ENCODE data around the gene CABP1. TPM values are rescaled to one million over a fixed set of nuclear protein-coding genes. Genes with fewer than 3 reads are reported as not detected.
A peak's percentile ranks its signal among the peaks of the same experiment; 100 is the strongest.

CABP1 gene
- total and polyA plus RNA-seq, 10 of the 15 experiments (the other 5 are each of a cell fraction or from before 2014, with no cell fraction given) = 0.16 to 2.4 (median 0.80) TPM; not detected in 2

DNA sequence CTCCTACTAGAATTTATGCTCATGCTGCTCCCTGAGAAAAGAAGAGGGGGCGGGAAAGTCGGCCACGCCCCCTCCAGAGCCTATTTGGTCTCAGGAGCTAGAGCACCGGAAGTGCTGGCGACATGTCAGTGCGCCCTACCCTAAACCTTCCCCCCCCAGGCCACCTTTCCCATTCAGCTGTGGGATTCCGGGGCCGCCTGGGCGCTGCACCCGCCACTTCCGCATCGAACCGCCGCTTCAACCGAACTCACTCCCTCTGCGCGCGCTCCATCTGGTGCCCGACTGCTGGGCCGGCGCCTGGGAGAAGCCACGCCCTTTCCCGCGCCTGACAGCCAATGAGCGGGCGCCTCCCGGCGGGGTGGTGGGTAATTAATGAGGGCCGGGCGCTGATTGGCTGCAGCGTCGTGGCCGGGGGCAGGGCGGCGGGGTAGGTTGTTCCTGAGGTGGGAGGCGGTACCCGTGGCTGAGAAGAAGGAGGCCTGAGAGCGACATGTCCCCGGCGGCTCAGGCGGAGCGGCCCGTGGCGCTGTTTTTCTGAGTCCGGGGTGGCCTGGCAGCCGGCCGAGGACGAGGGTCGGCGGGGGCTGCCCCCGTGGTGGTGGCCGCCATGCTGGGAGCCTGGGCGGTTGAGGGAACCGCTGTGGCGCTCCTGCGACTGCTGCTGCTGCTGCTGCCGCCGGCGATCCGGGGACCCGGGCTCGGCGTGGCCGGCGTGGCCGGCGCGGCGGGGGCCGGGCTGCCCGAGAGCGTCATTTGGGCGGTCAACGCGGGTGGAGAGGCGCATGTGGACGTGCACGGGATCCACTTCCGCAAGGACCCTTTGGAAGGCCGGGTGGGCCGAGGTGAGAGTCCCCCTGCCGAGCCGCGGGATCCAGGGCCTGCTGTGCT lies 46.5 kb downstream of the CABP1 start, which contains the start of gene MLEC (continued):
- TF ChIP-seq SUPT20H (IDR thresholded peaks at IDR 0.05; ENCODE audit: borderline replicate concordance, control insufficient read depth, low read depth, low read length) (no peak), NR2C2 (IDR thresholded peaks at IDR 0.05; ENCODE audit: borderline replicate concordance, control insufficient read depth, insufficient read length, low read depth) (no peak), RCOR1 (conservative IDR thresholded peaks at IDR 0.05; ENCODE audit: low read depth, low read length) (peak; percentile 49), RAD21 (IDR thresholded peaks at IDR 0.05; ENCODE audit: insufficient read depth, low read depth, low read length) (peak; percentile 68), KAT2A (conservative IDR thresholded peaks at IDR 0.05; ENCODE audit: control insufficient read depth, low read depth, low read length) (no peak), RBBP5 (conservative IDR thresholded peaks at IDR 0.05) (no peak), YY1 (IDR thresholded peaks at IDR 0.05; ENCODE audit: low read depth, low read length) (peak; percentile 90), SP1 (IDR thresholded peaks at IDR 0.05; ENCODE audit: low read depth, low read length) (peak; percentile 91), RAD51 (IDR thresholded peaks at IDR 0.05) (no peak), SREBF2 (IDR thresholded peaks at IDR 0.05; ENCODE audit: low read length) (peak; percentile 82), TARDBP (IDR thresholded peaks at IDR 0.05; ENCODE audit: borderline replicate concordance) (0 out of 2 replicates have a peak, but pooled peaks have one; percentile 65), CREB1 (IDR thresholded peaks at IDR 0.05; ENCODE audit: low read depth) (peak; percentile 76), CREM (IDR thresholded peaks at IDR 0.05; ENCODE audit: low read depth) (peak; percentile 80), NR2F1 (conservative IDR thresholded peaks at IDR 0.05) (peak; percentile 54), ASH2L (IDR thresholded peaks at IDR 0.05; ENCODE audit: borderline replicate concordance, low read depth) (no peak), ZBED1 (IDR thresholded peaks at IDR 0.05; ENCODE audit: borderline replicate concordance) (peak; percentile 75; the same call in 1 of the 2 replicates), NFXL1 (IDR thresholded peaks at IDR 0.05; ENCODE audit: borderline replicate concordance) (no peak), NFYA (IDR thresholded peaks at IDR 0.05; ENCODE audit: borderline replicate concordance, low read depth, low read length) (no peak), HDAC6 (IDR thresholded peaks at IDR 0.05; ENCODE audit: unreplicated experiment) (no peak), MYB (IDR thresholded peaks at IDR 0.05; ENCODE audit: borderline replicate concordance, low read depth, low read length) (peak; percentile 82; the same call in 1 of the 2 replicates), RUNX3 (IDR thresholded peaks at IDR 0.05; ENCODE audit: low read length) (peak; percentile 91), SREBF1 (IDR thresholded peaks at IDR 0.05; ENCODE audit: low read length) (no peak; the same call in 1 of the 2 replicates), NFYB (IDR thresholded peaks at IDR 0.05; ENCODE audit: insufficient read depth, low read depth, low read length) (peak; percentile 82)
- TF ChIP-seq, protein P1, sequence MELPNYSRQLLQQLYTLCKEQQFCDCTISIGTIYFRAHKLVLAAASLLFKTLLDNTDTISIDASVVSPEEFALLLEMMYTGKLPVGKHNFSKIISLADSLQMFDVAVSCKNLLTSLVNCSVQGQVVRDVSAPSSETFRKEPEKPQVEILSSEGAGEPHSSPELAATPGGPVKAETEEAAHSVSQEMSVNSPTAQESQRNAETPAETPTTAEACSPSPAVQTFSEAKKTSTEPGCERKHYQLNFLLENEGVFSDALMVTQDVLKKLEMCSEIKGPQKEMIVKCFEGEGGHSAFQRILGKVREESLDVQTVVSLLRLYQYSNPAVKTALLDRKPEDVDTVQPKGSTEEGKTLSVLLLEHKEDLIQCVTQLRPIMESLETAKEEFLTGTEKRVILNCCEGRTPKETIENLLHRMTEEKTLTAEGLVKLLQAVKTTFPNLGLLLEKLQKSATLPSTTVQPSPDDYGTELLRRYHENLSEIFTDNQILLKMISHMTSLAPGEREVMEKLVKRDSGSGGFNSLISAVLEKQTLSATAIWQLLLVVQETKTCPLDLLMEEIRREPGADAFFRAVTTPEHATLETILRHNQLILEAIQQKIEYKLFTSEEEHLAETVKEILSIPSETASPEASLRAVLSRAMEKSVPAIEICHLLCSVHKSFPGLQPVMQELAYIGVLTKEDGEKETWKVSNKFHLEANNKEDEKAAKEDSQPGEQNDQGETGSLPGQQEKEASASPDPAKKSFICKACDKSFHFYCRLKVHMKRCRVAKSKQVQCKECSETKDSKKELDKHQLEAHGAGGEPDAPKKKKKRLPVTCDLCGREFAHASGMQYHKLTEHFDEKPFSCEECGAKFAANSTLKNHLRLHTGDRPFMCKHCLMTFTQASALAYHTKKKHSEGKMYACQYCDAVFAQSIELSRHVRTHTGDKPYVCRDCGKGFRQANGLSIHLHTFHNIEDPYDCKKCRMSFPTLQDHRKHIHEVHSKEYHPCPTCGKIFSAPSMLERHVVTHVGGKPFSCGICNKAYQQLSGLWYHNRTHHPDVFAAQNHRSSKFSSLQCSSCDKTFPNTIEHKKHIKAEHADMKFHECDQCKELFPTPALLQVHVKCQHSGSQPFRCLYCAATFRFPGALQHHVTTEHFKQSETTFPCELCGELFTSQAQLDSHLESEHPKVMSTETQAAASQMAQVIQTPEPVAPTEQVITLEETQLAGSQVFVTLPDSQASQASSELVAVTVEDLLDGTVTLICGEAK (IDR thresholded peaks at IDR 0.05; ENCODE audit: borderline replicate concordance) = peak; percentile 99
- TF ChIP-seq, protein P2, sequence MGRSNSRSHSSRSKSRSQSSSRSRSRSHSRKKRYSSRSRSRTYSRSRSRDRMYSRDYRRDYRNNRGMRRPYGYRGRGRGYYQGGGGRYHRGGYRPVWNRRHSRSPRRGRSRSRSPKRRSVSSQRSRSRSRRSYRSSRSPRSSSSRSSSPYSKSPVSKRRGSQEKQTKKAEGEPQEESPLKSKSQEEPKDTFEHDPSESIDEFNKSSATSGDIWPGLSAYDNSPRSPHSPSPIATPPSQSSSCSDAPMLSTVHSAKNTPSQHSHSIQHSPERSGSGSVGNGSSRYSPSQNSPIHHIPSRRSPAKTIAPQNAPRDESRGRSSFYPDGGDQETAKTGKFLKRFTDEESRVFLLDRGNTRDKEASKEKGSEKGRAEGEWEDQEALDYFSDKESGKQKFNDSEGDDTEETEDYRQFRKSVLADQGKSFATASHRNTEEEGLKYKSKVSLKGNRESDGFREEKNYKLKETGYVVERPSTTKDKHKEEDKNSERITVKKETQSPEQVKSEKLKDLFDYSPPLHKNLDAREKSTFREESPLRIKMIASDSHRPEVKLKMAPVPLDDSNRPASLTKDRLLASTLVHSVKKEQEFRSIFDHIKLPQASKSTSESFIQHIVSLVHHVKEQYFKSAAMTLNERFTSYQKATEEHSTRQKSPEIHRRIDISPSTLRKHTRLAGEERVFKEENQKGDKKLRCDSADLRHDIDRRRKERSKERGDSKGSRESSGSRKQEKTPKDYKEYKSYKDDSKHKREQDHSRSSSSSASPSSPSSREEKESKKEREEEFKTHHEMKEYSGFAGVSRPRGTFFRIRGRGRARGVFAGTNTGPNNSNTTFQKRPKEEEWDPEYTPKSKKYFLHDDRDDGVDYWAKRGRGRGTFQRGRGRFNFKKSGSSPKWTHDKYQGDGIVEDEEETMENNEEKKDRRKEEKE (IDR thresholded peaks at IDR 0.05) = no peak
